AG09309 (cell line): Measurements from ENCODE around the gene MCAM.

Source experiments
- DNase-seq: peaks from one replicate; pipeline ENCODE4 v3.0.0-alpha.2; 2010; ENCODE audit warnings: low read depth
- H3K4me3 ChIP-seq: 2 replicates; pipeline ENCODE4 v1.5.1; 2011; ENCODE audit warnings: mild to moderate bottlenecking, low read depth, low read length, moderate library complexity; ENCODE audit not compliant: control insufficient read depth
- TF ChIP-seq, protein P1 (sequence below): IDR thresholded peaks from 2 replicates; pipeline ENCODE4 v1.5.1; 2011; ENCODE audit warnings: mild to moderate bottlenecking, low read depth, low read length, inconsistent platforms; ENCODE audit not compliant: insufficient read depth, control insufficient read depth; ENCODE audit errors: missing control alignments

Gene MCAM

DNA sequence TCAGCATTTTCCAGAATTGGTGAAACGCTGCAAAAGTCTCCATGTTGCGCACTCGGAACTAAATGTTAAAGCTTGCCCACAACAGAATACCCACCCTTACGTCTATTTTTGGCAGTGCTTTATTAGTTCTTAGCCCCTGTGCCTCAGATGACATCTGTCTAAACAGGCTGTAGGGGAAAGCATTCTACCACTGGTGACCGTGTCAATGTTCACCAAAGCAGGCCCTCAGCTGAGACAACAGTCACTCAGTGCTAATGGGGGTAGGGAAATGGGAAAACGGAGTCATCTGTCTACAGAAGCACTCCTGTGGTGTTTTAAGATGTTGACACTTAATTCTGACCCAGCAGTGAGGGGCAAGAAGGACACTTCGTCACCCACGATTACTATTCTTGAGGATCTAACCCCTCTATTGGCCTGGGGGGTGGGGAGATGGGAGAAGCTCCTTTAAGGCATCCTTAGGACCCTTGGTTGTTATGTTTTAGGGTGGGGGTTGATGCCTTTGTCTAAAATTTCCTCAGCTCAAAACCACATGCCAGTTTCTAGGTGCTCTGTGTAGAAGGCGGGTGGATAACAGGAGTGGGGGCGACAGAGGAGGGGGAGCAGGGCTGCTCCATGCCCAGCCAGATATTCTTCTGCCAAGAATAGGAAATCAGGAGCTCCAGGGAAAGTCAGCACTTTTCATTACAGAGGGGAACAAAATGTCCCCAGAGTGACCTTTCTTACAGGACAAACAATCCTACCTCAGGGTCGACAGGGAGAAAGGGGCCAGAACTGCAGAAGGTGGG lies 45.2 kb upstream of the MCAM start:
- no peak overlapping the region for H3K4me3 ChIP-seq
- TF ChIP-seq, protein P1, sequence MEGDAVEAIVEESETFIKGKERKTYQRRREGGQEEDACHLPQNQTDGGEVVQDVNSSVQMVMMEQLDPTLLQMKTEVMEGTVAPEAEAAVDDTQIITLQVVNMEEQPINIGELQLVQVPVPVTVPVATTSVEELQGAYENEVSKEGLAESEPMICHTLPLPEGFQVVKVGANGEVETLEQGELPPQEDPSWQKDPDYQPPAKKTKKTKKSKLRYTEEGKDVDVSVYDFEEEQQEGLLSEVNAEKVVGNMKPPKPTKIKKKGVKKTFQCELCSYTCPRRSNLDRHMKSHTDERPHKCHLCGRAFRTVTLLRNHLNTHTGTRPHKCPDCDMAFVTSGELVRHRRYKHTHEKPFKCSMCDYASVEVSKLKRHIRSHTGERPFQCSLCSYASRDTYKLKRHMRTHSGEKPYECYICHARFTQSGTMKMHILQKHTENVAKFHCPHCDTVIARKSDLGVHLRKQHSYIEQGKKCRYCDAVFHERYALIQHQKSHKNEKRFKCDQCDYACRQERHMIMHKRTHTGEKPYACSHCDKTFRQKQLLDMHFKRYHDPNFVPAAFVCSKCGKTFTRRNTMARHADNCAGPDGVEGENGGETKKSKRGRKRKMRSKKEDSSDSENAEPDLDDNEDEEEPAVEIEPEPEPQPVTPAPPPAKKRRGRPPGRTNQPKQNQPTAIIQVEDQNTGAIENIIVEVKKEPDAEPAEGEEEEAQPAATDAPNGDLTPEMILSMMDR: no peak
- DNase-seq: no peak

- TF ChIP-seq, protein P1: no peak
Observed at GRCh38 chr11:119361056-119361787, 44.3 kb upstream of the MCAM start.

GRCh38 chr11:119359365-119360214 lies 42.7 kb upstream of the MCAM start:
- no peak for DNase-seq
- TF ChIP-seq, protein P1: no peak
- no peak overlapping the region for H3K4me3 ChIP-seq

More at GRCh38 chr11:119361056-119361787, 44.3 kb upstream of the MCAM start:
- DNase-seq: peak; percentile 46
- H3K4me3 ChIP-seq: no peak overlapping the region

DNA sequence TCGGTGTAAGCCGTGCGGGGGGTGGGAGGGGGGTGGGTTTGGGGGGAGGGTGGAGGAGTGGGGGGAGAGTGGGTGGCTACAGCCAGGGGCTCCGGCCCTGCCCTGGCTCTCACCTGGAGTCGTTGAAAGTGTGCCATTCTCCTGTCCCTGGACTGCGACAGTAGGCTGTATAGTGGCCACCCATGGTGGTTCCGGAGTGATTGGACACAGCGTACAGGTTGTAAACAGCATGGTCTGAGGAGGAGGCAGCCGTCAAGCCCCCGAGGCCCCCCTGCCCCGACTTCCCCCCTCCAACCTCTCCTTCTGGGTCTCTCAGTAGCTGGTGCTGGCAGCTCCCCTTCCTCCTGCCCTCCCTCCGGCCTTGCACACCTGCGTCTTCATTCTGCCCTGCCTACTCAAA lies 40.1 kb upstream of the MCAM start:
- peak overlapping the region; percentile 56 for H3K4me3 ChIP-seq
- TF ChIP-seq, protein P1: no peak
- DNase-seq: no peak

DNA sequence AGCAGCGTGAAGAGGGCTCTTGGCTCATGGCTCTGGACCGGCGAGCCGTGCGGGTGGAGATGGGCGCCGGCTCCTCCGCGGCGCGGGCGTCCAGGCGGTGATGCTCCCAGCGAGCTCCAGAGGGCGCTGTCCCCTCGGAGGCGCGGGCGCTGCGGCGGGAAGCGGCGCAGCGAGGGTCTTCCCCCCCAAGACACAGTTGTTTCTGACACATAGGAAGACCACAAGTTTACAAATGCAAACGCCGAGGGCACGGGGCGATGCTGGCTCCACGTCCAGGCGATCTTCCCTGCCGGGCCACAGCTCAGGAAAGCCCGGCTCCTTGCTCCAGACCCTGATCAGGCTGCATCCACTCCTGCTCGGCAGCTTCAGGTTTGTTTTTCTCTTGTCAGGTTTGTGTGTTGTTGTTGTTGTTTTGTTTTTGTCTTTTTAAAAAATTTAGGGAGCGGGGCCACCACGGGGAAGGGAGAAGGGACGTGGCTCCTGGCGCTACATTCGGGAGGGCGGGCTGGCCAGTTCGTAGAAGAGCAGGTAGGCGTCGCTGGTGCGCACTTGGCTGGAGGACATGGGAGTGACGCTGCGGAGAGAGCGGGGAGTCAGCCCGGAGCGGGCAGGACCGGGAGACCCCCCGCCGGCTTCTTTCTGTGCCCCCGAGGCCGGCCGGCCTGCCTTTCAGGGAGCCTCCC lies 39.6 kb upstream of the MCAM start:
- DNase-seq: no peak
- TF ChIP-seq, protein P1: peak; percentile 78
- peak overlapping the region; percentile 56 for H3K4me3 ChIP-seq
